Measurements from ENCODE around the gene TSPAN8.

Gene TSPAN8

GRCh38 chr12:71090971-71091370, 66.8 kb downstream of the TSPAN8 start:
- no peak for TF ChIP-seq CTCF (conservative IDR thresholded peaks at IDR 0.05; ENCODE audit: low read depth, low read length)
- no peak for DNase-seq (ENCODE audit: low read depth)
- H3K4me3 ChIP-seq (ENCODE audit: low read depth, low read length) = no peak overlapping the region

GRCh38 chr12:71085575-71085974, 72.2 kb downstream of the TSPAN8 start:
- no peak overlapping the region for H3K4me3 ChIP-seq (ENCODE audit: low read depth, low read length)
- peak; percentile 52 for DNase-seq (ENCODE audit: low read depth)
- TF ChIP-seq CTCF (conservative IDR thresholded peaks at IDR 0.05; ENCODE audit: low read depth, low read length) = no peak

- no peak for DNase-seq (ENCODE audit: low read depth)
- TF ChIP-seq CTCF (conservative IDR thresholded peaks at IDR 0.05; ENCODE audit: low read depth, low read length) = no peak
- H3K4me3 ChIP-seq (ENCODE audit: low read depth, low read length) = no peak overlapping the region
These were observed 82.1 kb downstream of the TSPAN8 start for GRCh38 chr12:71075743-71076142.
